ENCODE data around the gene ANAPC10.
"Not testable (repeated sequence)": the region's sequence is repeated elsewhere in the genome, so short reads cannot be mapped to it uniquely, and the experiment has no call there.

ANAPC10 gene

DNA sequence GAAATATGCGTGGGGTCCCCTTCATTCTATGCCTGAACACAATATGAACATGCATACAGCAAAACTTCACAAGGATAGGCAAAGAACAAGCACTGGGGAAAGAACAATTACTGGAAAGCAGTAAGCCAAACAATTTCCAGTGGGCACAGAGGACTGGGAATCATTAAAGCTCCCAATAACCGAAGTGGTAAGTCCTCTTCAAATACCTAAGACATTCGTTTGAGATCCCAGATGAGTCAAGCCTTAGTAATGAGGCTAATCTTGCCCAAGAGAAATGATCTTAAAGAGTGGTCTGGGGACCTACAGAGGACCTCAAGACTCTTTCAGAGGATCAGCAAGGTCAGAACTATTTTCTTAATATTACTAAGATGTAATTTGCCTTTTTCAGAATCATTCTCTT lies 28.6 kb downstream of the ANAPC10 start:
- no peak for DNase-seq

DNA sequence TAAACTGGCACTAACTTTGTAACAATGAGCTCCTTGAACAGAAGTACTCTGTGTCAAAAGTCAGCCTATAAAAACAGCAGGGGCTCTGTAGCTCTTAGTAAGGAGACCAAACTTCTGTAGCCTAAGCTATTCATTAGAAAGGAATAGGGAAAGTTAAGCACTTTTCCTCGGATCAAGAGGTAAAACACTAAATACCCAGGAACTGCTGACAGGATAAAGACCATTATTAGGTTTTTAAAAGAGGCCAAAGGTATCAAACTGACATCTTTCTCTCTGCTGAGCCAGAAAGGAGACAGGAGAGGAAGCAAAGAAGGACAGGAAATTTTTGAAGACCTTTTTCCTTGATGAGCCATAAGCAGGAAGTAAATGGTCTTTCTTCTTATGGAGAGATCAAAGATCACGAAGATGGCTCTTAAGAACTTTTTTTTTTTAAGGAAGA lies 31.9 kb downstream of the ANAPC10 start:
- no peak for DNase-seq

DNA sequence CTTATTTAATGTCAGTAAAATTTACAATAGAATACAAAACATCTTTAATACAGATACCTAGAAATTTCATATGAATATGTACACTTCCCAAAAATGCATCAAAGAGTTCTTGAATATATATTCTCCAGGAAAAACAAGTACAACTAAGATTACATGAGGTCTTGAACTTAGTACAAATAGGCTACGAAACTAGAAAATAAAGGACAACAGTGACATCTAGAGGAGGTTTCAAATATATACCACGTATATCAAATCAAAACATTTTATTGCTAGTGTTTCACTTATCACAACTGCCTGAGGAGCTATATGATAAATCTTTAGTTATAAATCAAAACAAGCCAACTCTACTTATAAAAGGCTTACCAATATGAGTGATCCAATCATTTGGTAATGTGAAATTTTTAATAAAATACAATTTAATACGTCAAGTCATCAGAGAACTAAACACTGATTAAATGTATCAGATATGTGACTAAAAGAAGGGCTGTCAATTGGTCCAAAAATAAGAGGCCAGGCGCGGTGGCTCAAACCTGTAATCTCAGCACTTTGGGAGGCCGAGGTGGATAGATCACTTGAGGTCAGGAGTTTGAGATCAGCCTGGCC lies 36.6 kb downstream of the ANAPC10 start:
- no peak for DNase-seq

DNA sequence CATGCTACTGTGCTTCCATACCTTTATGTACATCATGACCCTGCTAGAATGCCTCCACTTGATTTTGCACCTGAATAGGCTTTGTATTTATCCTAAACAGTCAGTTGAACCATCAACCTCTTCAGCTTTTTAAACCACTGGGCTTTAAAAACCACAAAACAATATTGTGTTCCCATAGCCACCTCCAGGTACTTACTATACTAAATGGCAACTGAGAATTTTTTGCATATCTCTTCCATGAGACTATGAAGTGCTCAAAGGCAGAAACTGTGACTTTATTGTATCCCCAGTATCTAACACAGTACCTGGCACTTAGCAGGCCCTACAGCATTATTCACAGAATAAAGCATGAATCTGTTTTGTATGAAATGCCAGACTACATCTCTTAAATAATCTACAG lies 39.7 kb downstream of the ANAPC10 start:
- no peak for DNase-seq

DNA sequence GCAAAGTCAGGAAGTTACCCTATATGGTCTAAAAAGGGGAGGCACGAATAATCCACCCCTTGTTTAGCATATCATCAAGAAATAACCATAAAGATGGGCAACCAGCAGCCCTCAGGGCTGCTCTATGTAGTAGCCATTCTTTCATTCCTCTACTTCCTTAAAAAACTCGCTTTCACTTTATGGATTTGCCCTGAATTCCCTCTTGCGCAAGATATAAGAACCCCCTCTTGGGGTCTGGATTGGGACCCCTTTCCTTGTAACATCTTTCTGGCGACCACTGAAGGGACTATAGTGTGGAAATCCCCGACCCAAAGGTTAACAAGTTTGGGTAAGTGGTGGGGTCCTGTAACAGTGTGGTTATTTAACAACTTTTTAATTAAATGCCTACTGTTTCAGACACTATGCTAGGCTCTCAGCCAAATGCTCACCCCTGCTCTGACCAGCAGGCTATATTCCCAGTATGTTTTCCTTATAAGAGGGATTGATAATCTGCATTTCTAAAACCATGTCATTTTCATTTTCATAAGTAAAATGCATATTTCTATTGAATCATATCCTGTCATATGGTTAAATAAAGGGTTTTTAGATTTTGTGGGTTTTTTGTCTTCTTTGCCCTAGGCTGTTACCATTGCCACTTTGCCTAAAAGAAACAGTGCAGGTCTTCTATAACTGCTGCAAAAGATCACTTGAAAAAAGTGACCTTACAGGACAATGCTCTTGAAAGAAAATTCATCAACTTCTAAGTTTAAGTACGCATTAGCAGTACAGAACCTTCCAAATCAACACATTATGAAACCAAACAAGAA lies 41.5 kb downstream of the ANAPC10 start:
- DNase-seq = no peak

DNA sequence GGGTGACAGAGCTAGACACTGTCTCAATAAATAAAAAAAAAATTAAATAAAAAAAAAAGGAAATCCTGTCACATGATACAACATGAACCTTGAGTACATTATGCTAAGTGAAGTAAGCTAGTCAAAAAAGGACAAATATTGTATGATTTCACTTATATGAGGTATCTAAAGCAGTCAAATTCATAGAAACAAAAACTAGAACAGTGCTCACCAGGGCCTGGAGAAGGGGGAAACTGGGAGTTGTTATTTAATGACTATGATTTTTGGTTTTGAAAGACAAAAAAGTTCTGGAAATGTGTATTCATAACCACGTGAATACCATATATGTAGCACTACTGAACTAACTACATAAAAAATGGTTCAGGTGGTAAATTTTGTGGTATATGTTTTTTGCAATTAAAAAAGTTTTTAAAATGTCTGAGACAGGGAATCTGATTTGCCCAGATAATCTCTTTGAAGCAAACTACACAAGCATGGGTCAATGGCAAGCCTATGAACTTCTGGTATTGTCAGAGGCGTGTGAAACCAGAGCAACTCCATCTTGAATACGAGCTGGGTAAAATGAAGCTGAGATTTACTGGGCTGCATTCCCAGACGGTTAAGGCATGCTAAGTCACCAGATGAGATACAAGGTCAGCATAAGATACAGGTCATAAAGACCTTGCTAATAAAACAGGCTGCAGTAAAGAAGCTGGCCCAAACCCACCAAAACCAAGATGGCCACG lies 42.3 kb downstream of the ANAPC10 start:
- DNase-seq = no peak

DNA sequence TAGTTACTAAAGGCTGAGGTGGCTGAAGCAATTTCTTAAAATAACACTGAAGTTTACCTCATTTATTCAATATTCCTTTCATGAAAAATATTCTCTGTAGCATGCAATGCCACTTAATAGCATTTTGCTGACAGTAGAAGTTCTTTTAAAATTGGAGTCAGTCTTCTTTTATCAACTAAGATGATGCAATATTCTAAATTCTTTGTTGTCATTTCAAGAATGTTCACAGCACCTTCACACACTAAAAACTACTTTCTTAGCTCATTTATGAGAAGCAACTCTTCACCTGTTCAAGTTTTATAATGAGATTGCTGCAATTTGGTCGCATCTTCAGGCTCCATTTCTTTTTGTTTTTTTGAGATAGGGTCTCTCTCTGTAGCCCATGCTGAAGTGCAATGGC lies 48.8 kb downstream of the ANAPC10 start:
- no peak for DNase-seq

DNA sequence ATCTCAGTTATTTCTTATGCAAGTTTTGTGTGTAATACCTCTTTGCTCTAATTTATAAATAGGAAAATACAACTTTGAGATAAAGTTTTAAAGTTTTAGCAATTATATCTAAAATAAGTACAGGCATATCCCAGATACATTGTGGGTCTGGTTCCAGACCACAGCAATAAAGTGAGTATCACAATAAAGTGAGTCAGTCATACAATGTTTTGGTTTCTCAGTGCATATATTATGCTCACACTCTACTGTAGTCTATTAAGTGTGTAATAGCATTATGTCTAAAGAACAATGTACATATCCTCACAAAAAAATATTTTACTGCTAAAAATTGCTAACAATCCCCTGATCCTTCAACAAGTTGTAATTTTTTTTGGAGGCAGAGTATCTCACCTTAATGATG lies 49.2 kb downstream of the ANAPC10 start:
- DNase-seq = no peak

DNA sequence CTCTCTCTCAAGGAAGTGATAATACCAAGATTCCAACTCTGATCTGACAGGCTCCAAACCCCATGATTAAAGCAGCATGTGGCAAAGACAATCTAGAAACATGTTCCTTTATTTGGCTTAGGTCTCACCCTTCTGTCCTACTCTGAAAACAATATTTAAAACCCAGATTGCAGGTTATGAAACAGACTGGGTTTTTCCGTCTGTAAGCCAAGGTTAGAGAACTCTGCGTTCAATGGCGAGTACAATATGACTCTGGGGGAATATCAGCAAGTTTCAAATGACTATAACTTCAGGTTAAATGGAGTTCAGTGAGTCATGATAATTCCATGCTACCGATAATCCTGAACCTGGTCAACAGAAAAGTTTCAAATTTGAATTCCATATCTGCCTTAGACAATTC lies 50.8 kb downstream of the ANAPC10 start:
- DNase-seq = no peak

DNA sequence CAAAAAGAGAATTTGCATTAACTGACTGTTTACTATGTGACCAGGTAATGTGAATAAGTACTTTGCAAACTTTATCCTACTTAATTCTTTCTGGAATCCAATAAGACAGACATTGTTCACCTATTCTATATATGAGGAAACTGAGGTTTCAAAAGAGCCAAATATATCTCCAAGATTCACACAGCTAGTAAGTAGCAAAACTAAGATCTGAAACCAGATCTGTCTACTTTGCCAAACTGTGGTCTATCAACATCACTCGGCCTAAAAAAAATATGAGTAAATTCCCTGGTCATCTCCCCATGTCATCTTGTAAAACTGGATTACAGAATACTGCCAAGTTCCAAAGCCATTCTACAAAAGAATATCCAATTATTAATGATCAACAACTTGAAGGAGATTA lies 52.8 kb downstream of the ANAPC10 start:
- DNase-seq = no peak

DNA sequence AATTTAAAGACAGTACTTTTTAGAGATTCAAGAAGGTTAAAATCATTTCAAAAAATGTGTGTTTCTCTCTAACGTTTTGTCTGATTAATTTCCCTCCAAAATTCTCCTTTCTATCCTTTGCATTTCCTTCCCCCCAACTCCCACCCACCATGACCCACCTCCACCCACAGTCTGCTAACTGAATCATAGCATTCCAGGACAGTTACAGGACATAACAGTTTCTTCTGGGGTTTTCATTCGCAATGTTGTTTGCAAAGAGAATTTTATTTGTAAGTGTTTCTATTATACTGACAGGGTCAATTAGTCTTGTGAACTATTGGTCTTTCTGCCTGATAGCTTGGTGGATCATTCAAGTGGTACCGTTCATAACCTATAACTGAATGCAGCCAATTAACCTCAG lies 53.7 kb downstream of the ANAPC10 start:
- no peak for DNase-seq

DNA sequence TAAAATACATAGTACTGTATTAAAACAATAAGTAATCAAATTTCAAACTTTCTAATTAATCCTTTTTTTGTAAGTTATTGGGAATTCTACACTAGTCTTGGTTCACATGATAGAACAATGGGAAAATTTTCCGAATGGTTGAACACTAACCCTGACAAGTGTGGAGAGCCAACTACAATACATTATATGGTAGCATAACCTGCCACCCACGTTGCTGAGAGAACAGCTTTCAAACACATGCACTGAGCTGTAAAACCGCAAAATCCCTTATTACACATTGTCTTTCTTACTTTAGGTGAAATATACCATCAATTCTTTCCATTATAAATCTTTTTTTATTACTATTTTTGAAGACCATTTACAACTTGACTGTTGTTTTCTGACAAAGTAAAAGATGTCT lies 54.7 kb downstream of the ANAPC10 start:
- no peak for DNase-seq

DNA sequence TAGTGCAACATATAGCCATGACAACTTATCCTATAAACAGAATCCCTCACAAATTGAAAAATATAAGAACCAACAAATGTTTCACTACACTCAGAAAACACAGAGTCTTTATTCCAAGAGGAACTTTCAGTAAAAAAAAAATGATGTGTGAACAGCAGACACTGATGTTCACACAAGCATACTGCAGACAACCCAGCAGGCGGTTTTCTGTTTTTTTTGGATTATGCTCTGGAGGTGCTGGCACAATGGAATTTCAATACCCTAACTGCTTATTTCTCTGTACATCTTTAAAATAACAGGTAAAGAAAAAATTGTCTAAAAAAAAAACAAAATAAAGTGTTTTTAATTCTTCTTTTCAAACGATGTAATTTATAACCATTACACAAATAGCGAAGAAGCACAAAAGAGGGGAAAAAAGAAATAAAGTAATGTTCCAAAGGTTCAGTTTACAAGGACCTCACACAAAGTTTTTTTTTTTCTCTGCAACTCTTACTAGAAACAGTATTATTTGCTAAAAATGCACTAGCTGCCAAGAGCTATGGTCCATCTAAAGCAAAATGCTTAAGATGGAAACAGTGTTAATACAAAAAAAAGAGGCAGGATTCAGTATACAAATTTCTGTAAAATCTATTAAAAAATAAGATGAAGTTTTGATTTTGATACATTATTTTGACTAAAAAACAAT lies 55.3 kb downstream of the ANAPC10 start:
- DNase-seq = no peak

DNA sequence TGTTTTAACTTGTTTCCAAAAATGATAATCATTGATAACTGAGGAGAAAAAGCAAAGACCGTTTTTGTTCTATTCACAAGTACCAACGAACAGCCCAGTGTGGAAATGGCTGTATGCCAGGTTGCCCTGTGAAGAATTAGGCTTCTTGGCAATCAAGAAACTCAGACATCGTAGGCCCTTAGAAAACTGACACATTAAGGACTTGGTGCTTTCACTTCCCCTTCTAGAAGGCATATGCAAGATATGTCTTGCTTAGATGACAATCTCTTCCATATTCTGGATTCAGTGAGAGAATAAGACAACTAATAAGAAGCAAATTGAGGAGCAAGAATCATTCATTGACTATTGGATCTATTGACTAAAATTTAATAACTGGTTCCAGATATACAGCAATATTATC lies 56.6 kb downstream of the ANAPC10 start:
- no peak for DNase-seq

DNA sequence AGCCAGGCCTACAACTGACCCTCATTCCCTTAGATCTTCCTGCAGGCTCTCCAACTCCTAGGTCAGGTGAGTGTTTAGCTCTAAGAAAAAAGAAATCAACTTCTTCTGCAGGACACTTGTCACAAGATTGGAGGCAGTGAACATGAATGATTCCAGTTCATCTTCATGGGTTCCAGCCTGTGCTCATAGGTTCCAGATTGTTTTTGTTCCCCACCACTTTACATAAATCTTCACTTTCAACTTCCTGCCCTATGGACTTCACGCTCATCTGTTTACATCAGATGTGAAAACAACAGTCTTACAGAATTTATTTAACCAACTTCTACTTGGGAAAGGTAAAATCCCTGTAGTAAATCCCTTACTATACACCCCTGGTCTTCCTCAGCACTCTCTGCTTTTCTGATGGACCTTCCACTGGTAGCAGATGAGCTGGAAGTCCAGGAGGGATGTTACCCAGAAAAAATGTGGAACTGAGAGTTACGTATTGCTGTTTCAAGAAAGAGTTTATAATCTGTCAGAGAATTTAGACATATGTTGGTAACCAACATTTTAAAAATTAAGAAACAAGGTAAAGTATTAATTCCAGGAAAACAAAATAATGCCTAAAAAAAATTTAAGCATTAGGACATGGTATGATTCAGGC lies 62.4 kb downstream of the ANAPC10 start:
- DNase-seq = no peak

DNA sequence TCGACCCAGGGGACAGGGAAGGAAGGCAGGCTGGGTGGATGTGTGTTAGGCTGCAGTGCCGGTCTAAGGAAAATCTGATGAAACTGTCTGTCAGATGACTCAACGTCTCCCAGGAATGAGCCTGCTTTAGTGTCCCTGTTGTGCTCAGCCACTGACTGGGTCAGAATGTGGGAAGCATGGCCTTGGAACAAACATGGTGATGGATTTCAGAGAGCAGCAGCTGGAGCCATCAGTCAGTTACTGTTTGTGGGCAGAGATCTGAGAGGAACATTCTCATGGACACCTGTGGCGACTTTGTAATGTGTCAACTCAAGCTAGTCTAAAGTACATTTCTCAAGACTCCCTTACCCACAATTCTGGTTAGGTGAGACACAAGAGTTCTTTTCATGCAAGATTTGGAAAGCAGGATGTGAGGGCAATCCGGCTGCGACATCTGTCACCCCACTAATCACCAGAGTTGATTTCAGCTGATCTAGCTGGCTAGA lies 63.2 kb downstream of the ANAPC10 start:
- DNase-seq = no peak

DNA sequence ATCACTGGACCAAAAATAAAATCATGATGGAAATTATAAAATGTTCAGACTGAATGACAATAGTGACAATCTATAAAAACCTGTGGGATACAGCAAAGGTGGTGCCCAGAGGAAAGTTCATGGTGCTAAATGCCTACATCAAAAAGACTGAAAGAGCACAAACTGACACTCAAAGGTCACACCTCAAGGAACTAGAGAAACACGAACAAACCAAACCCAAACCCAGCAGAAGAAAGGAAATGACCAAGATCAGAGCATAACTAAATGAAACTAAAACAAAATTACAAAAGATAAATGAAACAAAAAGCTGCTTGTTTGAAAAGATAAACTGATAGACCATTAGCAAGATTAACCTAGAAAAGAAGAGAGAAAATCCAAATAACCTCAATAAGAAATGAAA lies 78.7 kb downstream of the ANAPC10 start:
- no peak for DNase-seq

DNA sequence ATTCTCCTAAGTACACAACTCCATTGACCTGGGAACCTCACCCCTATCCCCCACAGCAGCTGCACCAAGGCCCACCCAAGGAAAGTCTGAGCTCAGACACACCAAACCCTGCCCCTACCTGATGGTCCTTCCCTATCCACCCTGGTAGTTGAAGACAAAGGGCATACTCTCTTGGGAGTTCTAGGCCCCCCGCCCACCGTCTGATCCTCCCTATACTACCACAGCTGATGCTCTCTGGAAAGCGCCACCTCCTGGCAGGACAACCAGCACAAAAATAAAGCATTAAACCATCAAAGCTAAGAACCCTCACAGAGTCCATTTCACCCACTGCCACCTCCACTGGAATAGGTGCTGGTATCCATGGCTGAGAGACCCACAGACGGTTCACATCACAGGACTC lies 83.6 kb downstream of the ANAPC10 start:
- DNase-seq = no peak

DNA sequence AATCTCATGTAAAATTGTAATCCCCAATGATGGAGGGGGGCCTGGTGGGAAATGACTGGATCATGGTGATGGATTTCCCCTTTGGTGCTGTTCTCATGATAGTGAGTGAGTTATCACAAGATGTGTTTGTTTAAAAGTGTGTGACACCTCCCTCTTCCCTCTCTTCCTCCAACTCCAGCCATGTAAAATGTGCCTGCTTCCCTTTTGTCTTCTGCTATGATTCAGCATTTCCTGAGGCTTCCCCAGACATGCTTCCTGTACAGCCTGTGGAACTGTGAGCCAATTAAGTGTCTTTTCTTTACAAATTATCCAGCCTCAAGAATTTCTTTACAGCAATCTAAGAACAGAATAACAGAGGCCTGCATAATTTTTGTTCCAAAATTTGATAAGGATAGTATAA lies 85.2 kb downstream of the ANAPC10 start:
- DNase-seq = no peak

DNA sequence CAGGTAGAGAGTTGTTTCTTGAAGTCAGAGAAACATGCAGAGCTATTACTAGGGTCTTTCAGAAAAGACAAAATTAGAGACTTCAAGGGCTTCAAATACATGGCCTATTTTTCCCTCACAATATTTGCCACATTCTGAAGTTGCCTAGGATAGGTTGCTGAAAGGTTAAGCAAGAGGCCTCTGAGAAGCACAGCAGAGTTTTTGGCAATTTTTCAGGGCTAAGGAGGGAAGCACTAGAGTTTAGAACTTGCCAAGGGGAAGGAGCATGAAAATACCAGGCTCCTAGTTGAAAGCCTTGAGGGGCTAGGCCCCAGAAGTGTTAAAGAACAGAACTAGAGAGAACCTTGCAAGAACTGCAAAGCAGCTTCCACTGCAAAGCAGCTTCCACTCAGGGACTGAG lies 86.4 kb downstream of the ANAPC10 start:
- DNase-seq = no peak

DNA sequence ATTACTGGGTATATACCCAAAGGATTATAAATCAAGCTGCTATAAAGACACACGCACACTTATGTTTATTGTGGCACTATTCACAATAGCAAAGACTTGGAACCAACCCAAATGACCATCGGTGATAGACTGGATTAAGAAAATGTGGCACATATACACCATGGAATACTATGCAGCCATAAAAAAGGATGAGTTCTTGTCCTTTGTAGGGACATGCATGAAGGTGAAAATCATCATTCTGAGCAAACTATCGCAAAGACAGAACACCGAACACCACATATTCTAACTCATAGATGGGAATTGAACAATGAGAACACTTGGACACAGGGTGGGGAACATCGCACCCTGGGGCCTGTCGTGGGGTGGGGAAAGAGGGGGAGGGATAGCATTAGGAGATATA lies 87.7 kb downstream of the ANAPC10 start:
- not testable (repeated sequence) for DNase-seq

DNA sequence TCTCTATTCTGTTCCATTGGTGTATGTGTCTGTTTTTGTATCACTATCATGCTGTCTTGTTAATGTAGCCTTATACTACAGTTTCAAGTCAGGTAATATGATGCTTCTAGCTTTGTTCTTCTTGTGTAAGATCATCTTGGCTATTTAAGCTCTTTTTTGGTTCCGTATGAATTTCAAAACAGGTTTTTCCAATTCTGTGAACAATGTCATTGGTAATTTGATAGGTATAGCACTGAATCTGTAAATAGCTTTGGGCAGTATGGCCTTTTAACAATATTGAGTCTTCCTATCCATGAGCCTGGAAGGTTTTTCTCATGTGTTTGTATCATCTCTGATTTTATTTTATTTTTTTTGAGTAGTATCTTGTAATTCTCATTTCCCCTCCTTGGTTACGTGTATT lies 94.3 kb downstream of the ANAPC10 start:
- DNase-seq = no peak

DNA sequence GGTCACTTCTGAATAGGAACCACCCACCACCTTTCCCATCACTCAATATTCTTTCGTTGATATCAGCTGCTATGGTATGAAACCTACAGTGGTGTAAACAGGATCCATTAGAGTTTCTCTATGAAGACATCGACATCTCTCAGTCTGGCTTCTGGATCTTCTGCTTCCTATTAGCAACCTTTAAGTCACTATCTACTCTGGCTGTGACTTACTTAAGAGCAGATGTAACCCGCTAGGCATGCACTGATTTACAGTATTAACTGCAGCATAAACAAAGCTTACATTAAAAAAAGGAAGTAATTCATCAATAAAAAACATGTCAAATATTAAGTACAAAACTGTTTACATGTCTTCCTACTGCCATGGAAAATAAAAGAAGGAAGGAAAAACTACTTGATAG lies 96.4 kb downstream of the ANAPC10 start:
- no peak for DNase-seq

Data from stimulated activated CD4-positive, alpha-beta T cell treated with anti-CD3 and anti-CD28 coated beads, Interleukin-4, amount 100 ng/mL, for 24 hours (primary cell).